B cell (primary cell): ENCODE data around the gene RP9.

Experiments
- CTCF ChIP-seq: fragments of 200-600 bp; IDR thresholded peaks from one replicate; pipeline ENCODE4 v1.8.0; 2022; ENCODE audit warnings: antibody characterized with exemption, mild to moderate bottlenecking
- EZH2 ChIP-seq: IDR thresholded peaks from 2 replicates; pipeline ENCODE4 v1.6.1; 2012; ENCODE audit warnings: borderline replicate concordance, low read depth, mild to moderate bottlenecking, moderate library complexity, low read length; ENCODE audit not compliant: insufficient read depth, poor library complexity, severe bottlenecking

DNA sequence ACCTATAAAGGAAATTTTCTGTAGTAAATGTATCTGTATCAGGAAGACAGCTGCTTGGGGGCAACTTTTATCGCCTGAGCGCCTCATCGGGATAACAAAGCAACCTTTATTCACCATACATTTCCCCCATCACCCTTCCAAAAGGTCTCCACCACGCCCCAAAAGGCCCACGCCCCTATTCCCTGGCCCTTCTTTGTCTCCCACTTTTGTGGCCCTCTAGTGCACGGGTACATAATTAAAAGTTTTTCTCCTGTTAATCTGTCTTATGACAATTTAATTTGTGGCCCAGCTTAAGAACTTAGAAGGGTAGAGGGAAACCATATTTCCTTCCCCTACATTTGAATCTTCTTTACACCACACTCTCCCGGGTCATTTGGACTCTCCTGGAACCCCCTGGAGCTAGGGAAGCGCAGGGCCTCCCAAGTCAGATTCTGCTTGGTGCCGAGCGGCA is 625 bp downstream of the RP9 start:
- TF ChIP-seq EZH2 (no peak), CTCF (no peak)
